B cell (primary cell): ENCODE measurements around the gene ACO1. TPM values are rescaled to one million over a fixed set of nuclear protein-coding genes. Genes with fewer than 3 reads are reported as not detected.

Experiments used
- ATAC-seq: fragments of 200-7000 bp; cut with Tn5 transposase; one replicate; pipeline ENCODE4 v1.10.0; 2021; ENCODE audit warnings: low read depth, mild to moderate bottlenecking, moderate number of reproducible peaks, moderate library complexity
- CTCF ChIA-PET: fragments of 350-600 bp; sonication (Branson Sonifier 250); formaldehyde crosslinking; loops from one replicate; lab custom pipeline; 2021; ENCODE audit warnings: antibody characterized with exemption, inconsistent platforms; lab: Charles Lee
- POLR2A ChIA-PET: fragments of 350-600 bp; sonication (Branson Sonifier 250); formaldehyde crosslinking; loops from one replicate; lab custom pipeline; 2021; ENCODE audit warnings: antibody characterized with exemption; lab: Charles Lee
- DNase-seq: peaks from one replicate; pipeline ENCODE4 v3.0.0; 2013
- H2AFZ ChIP-seq: 2 replicates; pipeline ENCODE4 v1.6.1; 2012; ENCODE audit warnings: mild to moderate bottlenecking, low read depth, low read length; ENCODE audit not compliant: insufficient read depth, poor library complexity, severe bottlenecking
- H3K27ac ChIP-seq, 2 donors: 1 replicate in 1 of 2; 2 replicates in 1 of 2; pipeline ENCODE4 v1.5.1; 2012 to 2013; ENCODE audit warnings: low read length in 2 of 2, mild to moderate bottlenecking in 2 of 2, moderate library complexity in 1 of 2
- H3K27me3 ChIP-seq, 4 experiments: fragments of 200-600 bp in 1 of 4; sonication (generic) in 1 of 4; replicated peaks in 1 of 4; 1 replicate in 2 of 4; 2 replicates in 2 of 4; pipeline versions ENCODE4 v1.6.1 to v1.7.0; 2013 to 2016; ENCODE audit warnings: low read length in 3 of 4, mild to moderate bottlenecking in 2 of 4, mixed read lengths in 1 of 4, moderate library complexity in 1 of 4; ENCODE audit not compliant: insufficient read depth in 4 of 4, control insufficient read depth in 3 of 4; ENCODE audit errors: control extremely low read depth in 1 of 4
- H3K36me3 ChIP-seq, 2 experiments: replicated peaks in 1 of 2; 1 replicate in 1 of 2; 2 replicates in 1 of 2; pipeline versions ENCODE4 v1.6.1 to v1.7.1; 2013; ENCODE audit warnings: low read length in 1 of 2; ENCODE audit not compliant: insufficient read depth in 2 of 2, control insufficient read depth in 1 of 2; ENCODE audit errors: control extremely low read depth in 1 of 2, extremely low read depth in 1 of 2
- H3K4me1 ChIP-seq, 2 donors: fragments of 200-600 bp in 1 of 2; sonication (generic) in 1 of 2; 1 replicate in 1 of 2; 2 replicates in 1 of 2; pipeline versions ENCODE4 v1.5.1 to v1.6.1; 2013 to 2017; ENCODE audit warnings: low read length in 2 of 2; ENCODE audit not compliant: control insufficient read depth in 2 of 2, insufficient read depth in 2 of 2
- H3K4me2 ChIP-seq: replicated peaks from 2 replicates; pipeline ENCODE3; 2012; ENCODE audit warnings: mild to moderate bottlenecking, low read depth, low read length; ENCODE audit not compliant: poor library complexity, severe bottlenecking
- H3K4me3 ChIP-seq, 5 experiments: fragments of 200-600 bp in 1 of 5; sonication (generic) in 1 of 5; 1 replicate in 3 of 5; 2 replicates in 2 of 5; pipeline versions ENCODE4 v1.5.1 to v1.7.0; 2011 to 2016; ENCODE audit warnings: low read length in 4 of 5, mild to moderate bottlenecking in 4 of 5, low read depth in 2 of 5, control low read depth in 1 of 5, moderate library complexity in 1 of 5; ENCODE audit not compliant: insufficient read depth in 1 of 5; ENCODE audit errors: control extremely low read depth in 1 of 5, extremely low read depth in 1 of 5
- H3K79me2 ChIP-seq: fragments of 200-600 bp; sonication (generic); one replicate; pipeline ENCODE4 v1.6.0; 2016; ENCODE audit warnings: low read length; ENCODE audit not compliant: control insufficient read depth, insufficient read depth
- H3K9ac ChIP-seq: fragments of 200-600 bp; sonication (generic); 2 replicates; pipeline ENCODE4 v1.6.1; 2017; ENCODE audit warnings: mild to moderate bottlenecking, low read length, moderate library complexity
- H3K9me3 ChIP-seq, 3 donors: one replicate each; pipeline versions ENCODE4 v1.6.1 to v1.7.1; 2013; ENCODE audit warnings: low read length in 2 of 3; ENCODE audit not compliant: control insufficient read depth in 2 of 3, insufficient read depth in 1 of 3; ENCODE audit errors: control extremely low read depth in 1 of 3
- H4K20me1 ChIP-seq: 2 replicates; pipeline ENCODE4 v1.6.0; 2012; ENCODE audit warnings: mild to moderate bottlenecking, low read length; ENCODE audit not compliant: insufficient read depth, control insufficient read depth, poor library complexity, severe bottlenecking
- H3K27ac Mint-ChIP-seq: one replicate; pipeline ENCODE4 v1.8.0; 2021; ENCODE audit warnings: mixed read lengths
- H3K27me3 Mint-ChIP-seq: one replicate; pipeline ENCODE4 v1.8.0; 2021; ENCODE audit warnings: mixed read lengths
- H3K4me1 Mint-ChIP-seq: one replicate; pipeline ENCODE4 v1.8.0; 2021; ENCODE audit warnings: mixed read lengths
- H3K4me3 Mint-ChIP-seq: one replicate; pipeline ENCODE4 v1.8.0; 2021; ENCODE audit warnings: mixed read lengths
- H3K9me3 Mint-ChIP-seq: one replicate; pipeline ENCODE4 v1.8.0; 2022; ENCODE audit warnings: mixed read lengths; ENCODE audit not compliant: insufficient read depth
- CTCF ChIP-seq: fragments of 200-600 bp; IDR thresholded peaks from one replicate; pipeline ENCODE4 v1.8.0; 2022; ENCODE audit warnings: antibody characterized with exemption, mild to moderate bottlenecking
- EZH2 ChIP-seq: IDR thresholded peaks from 2 replicates; pipeline ENCODE4 v1.6.1; 2012; ENCODE audit warnings: borderline replicate concordance, low read depth, mild to moderate bottlenecking, moderate library complexity, low read length; ENCODE audit not compliant: insufficient read depth, poor library complexity, severe bottlenecking
- WGBS: methylation state at CpG from one replicate; pipeline ENCODE4 v1.1.5; 2013; ENCODE audit warnings: missing lambda C conversion rate; ENCODE audit not compliant: insufficient coverage; 5-methylcytosine and 5-hydroxymethylcytosine counted together
- intact Hi-C: fragments of 100-400 bp; cut with micrococcal nuclease; formaldehyde crosslinking; loops from one replicate; pipeline ENCODE4 v1.10.0; 2022
- polyA plus RNA-seq: library from polyadenylated mRNA; depleted of rRNA; stranded (reverse); fragments of >200 nt; gene quantifications from 2 replicates; pipeline ENCODE4 v1.2.3, GENCODE V29; 2012
- total RNA-seq, 2 donors: library from RNA; stranded (reverse); fragments of 120-200 nt in 1 of 2; gene quantifications; 1 replicate in 1 of 2; 2 replicates in 1 of 2; pipeline versions ENCODE4 v1.2.3 to v1.2.4, GENCODE V29; 2013 to 2022

Gene ACO1
- total and polyA plus RNA-seq, 2 donors (not counting 1 experiment from before 2014, with no cell fraction given) = 1.6 to 9.1 TPM

DNA sequence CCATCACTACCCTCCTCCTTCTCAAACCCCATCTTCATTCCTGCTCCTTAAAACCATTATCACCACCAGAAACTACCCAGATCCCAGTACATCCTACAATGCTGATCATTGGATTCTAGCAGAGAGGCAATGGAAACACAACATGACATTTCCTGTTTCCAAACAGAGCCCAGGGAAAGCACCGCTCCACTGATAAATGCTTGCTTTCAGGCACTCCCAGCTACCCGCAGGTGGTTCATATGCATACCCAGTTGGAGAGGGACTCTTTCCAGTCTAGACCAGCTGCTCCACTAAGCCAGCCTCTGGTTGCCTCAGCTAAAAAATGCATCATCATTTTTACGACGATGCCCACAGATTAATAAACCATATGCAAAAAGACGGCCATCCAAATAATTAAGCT, 39.2 kb upstream of the ACO1 start:
- intact Hi-C loops = no loop called here
- Histone ChIP-seq H2AFZ (no peak overlapping the region), H3K79me2 (no peaks in the 10 kb centered on the region), H3K4me3 (no peak overlapping the region), H3K36me3 (no peaks in the 10 kb centered on the region), H4K20me1 (no peaks in the 10 kb centered on the region), H3K4me2 (no peak overlapping the region), H3K4me1 (no peaks in the 10 kb centered on the region), H3K27ac (no peak overlapping the region), H3K9ac (no peak overlapping the region), H3K9me3 (no peaks in the 10 kb centered on the region), H3K27me3 (peaks cover 0 to 4% (median 0%) of the 10 kb centered on the region in 4 experiments)
- ATAC-seq (no peak), DNase-seq (no peak)
- Mint-ChIP-seq H3K27ac (no peak overlapping the region), H3K9me3 (no peaks in the 10 kb centered on the region), H3K4me1 (peaks cover 1% of the 10 kb centered on the region), H3K27me3 (peaks cover 9% of the 10 kb centered on the region), H3K4me3 (no peak overlapping the region)
- ChIA-PET POLR2A (no interaction called here), CTCF (no interaction called here)
- 94% methylated on average over 3 of the region's 5 CpGs for WGBS
- TF ChIP-seq CTCF (no peak), EZH2 (no peak)

DNA sequence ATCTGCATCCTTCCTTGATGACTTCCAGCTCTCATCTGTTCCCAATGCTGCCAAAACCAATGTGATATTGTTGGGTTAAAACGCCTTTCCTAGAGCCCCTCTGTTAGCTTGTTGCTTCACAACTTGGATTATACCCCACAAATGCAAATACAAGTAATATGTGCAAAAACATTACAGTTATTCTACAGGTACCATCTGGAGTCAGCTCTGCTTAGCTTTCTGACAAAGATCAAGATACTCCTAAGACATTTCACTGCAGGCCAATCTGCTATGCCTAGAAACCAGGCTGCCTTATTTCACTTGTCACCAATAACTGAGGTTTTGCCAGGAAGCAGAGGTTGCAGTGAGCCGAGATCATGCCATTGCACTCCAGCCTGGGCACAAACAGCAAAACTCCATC, 36.9 kb upstream of the ACO1 start:
- intact Hi-C loops = no loop called here
- ChIA-PET POLR2A (no interaction called here), CTCF (no interaction called here)
- Mint-ChIP-seq H3K4me3 (no peak overlapping the region), H3K4me1 (peaks cover 1% of the 10 kb centered on the region), H3K9me3 (no peaks in the 10 kb centered on the region), H3K27ac (no peak overlapping the region), H3K27me3 (peaks cover 6% of the 10 kb centered on the region)
- Histone ChIP-seq H3K36me3 (no peaks in the 10 kb centered on the region), H2AFZ (no peak overlapping the region), H3K79me2 (no peaks in the 10 kb centered on the region), H3K27ac (no peak overlapping the region), H3K9ac (no peak overlapping the region), H4K20me1 (no peaks in the 10 kb centered on the region), H3K27me3 (no peaks in the 10 kb centered on the region), H3K4me3 (no peak overlapping the region), H3K9me3 (no peaks in the 10 kb centered on the region), H3K4me1 (no peaks in the 10 kb centered on the region), H3K4me2 (no peak overlapping the region)
- ATAC-seq (no peak), DNase-seq (no peak)
- 83% methylated on average over 1 of the region's 2 CpGs for WGBS
- TF ChIP-seq EZH2 (no peak), CTCF (no peak)
